Common myeloid progenitor, CD34-positive (primary cell): Measurements from ENCODE around the gene ZNF532.

Source experiments
- CTCF ChIA-PET: fragments of 350-600 bp; sonication (Branson Sonifier 250); formaldehyde crosslinking; loops from one replicate; lab custom pipeline; 2021; ENCODE audit warnings: antibody characterized with exemption; lab: Charles Lee
- POLR2A ChIA-PET: fragments of 350-600 bp; sonication (Branson Sonifier 250); formaldehyde crosslinking; loops from one replicate; lab custom pipeline; 2021; ENCODE audit warnings: antibody characterized with exemption; lab: Charles Lee
- DNase-seq, 3 donors: peaks; one replicate each; pipeline versions ENCODE4 v3.0.0 to v3.0.0-alpha.2; 2013
- H3K27ac ChIP-seq, 2 experiments: 1 replicate in 1 of 2; 2 replicates in 1 of 2; pipeline ENCODE4 v1.7.0; 2013; ENCODE audit warnings: inconsistent platforms in 2 of 2, low read length in 2 of 2, mild to moderate bottlenecking in 2 of 2, low read depth in 1 of 2, moderate library complexity in 1 of 2; ENCODE audit not compliant: severe bottlenecking in 2 of 2, insufficient read depth in 1 of 2, poor library complexity in 1 of 2
- H3K27me3 ChIP-seq, 5 experiments: replicated peaks in 2 of 5; 1 replicate in 3 of 5; 2 replicates in 2 of 5; pipeline versions ENCODE4 v1.6.1 to v1.7.0; 2013; ENCODE audit warnings: low read length in 4 of 5, mild to moderate bottlenecking in 2 of 5, moderate library complexity in 2 of 5, inconsistent platforms in 1 of 5; ENCODE audit not compliant: insufficient read depth in 5 of 5, control insufficient read depth in 4 of 5
- H3K36me3 ChIP-seq, 4 experiments: 1 replicate in 2 of 4; 2 replicates in 2 of 4; pipeline versions ENCODE4 v1.6.1 to v1.7.0; 2013; ENCODE audit warnings: low read length in 3 of 4, control low read depth in 1 of 4, mild to moderate bottlenecking in 1 of 4; ENCODE audit not compliant: control insufficient read depth in 4 of 4, insufficient read depth in 4 of 4
- H3K4me1 ChIP-seq, 4 experiments: 1 replicate in 3 of 4; 2 replicates in 1 of 4; pipeline versions ENCODE4 v1.6.1 to v1.7.1; 2013; ENCODE audit warnings: low read length in 3 of 4, mild to moderate bottlenecking in 3 of 4, control low read depth in 1 of 4, inconsistent platforms in 1 of 4, moderate library complexity in 1 of 4; ENCODE audit not compliant: control insufficient read depth in 4 of 4, insufficient read depth in 4 of 4; ENCODE audit errors: control extremely low read depth in 1 of 4
- H3K4me3 ChIP-seq, 7 experiments: 1 replicate in 4 of 7; 2 replicates in 3 of 7; pipeline versions ENCODE4 v1.5.1 to v1.7.0; 2013; ENCODE audit warnings: mild to moderate bottlenecking in 7 of 7, low read length in 6 of 7, moderate library complexity in 6 of 7, inconsistent platforms in 2 of 7, low read depth in 2 of 7, control low read depth in 1 of 7; ENCODE audit not compliant: insufficient read depth in 4 of 7, control insufficient read depth in 1 of 7; ENCODE audit errors: extremely low read depth in 1 of 7
- H3K9me3 ChIP-seq, 5 experiments: 1 replicate in 4 of 5; 2 replicates in 1 of 5; pipeline versions ENCODE4 v1.6.1 to v1.7.1; 2013; ENCODE audit warnings: low read length in 4 of 5, mild to moderate bottlenecking in 2 of 5, inconsistent platforms in 1 of 5, low read depth in 1 of 5, moderate library complexity in 1 of 5; ENCODE audit not compliant: control insufficient read depth in 4 of 5, insufficient read depth in 2 of 5; ENCODE audit errors: control extremely low read depth in 1 of 5
- WGBS: methylation state at CpG from one replicate; pipeline ENCODE4 v1.1.5; 2013; ENCODE audit not compliant: insufficient coverage; 5-methylcytosine and 5-hydroxymethylcytosine counted together

ZNF532 gene

GRCh38 chr18:58862851-58863538, 1.7 kb upstream of the ZNF532 start:
- H3K9me3 ChIP-seq, result no peaks in the 10 kb centered on the region
- DNase-seq, result peak; percentile 34 to 67 (median 57)
- POLR2A ChIA-PET, result no interaction called here

GRCh38 chr18:58863539-58864145, 1.0 kb upstream of the ZNF532 start:
- DNase-seq, result peak; percentile 27 to 71 (median 52)
- H3K9me3 ChIP-seq, result peaks cover 0 to 4% (median 0%) of the 10 kb centered on the region in 5 experiments
- H3K27me3 ChIP-seq, result peaks cover 0 to 14% (median 0%) of the 10 kb centered on the region in 5 experiments
- peak overlapping the region in 2 of 7 experiments; percentile 56 to 61 for H3K4me3 ChIP-seq
- peaks cover 0 to 15% (median 4%) of the 10 kb centered on the region in 4 experiments for H3K4me1 ChIP-seq
- H3K36me3 ChIP-seq, result peaks cover 0 to 7% (median 3%) of the 10 kb centered on the region in 4 experiments
- POLR2A ChIA-PET, result no interaction called here
- CTCF ChIA-PET, result no interaction called here
- H3K27ac ChIP-seq, result no peak overlapping the region
- WGBS, result under 1% methylated on average over 48 of the region's 72 CpGs

More at GRCh38 chr18:58862851-58863538, 1.7 kb upstream of the ZNF532 start:
- Histone ChIP-seq H3K36me3 (peaks cover 0 to 2% (median under 1%) of the 10 kb centered on the region in 4 experiments), H3K27me3 (peaks cover 0 to 14% (median 0%) of the 10 kb centered on the region in 5 experiments), H3K4me1 (peaks cover 0 to 15% (median 4%) of the 10 kb centered on the region in 4 experiments), H3K4me3 (peak overlapping the region in 6 of 7 experiments; percentile 26 to 71 (median 46)), H3K27ac (no peak overlapping the region)
- WGBS, result 6% methylated on average over 32 of the region's 66 CpGs
- CTCF ChIA-PET, result no interaction called here

GRCh38 chr18:58865033-58865590, 435 bp downstream of the ZNF532 start:
- no peak overlapping the region for H3K4me3 ChIP-seq
- H3K27me3 ChIP-seq, result peaks cover 0 to 14% (median 0%) of the 10 kb centered on the region in 5 experiments
- WGBS, result 71% methylated on average over 3 of the region's 4 CpGs
- H3K4me1 ChIP-seq, result peaks cover 0 to 13% (median 2%) of the 10 kb centered on the region in 4 experiments
- H3K27ac ChIP-seq, result no peak overlapping the region
- POLR2A ChIA-PET, result no interaction called here
- CTCF ChIA-PET, result no interaction called here
- peaks cover 0 to 4% (median 0%) of the 10 kb centered on the region in 5 experiments for H3K9me3 ChIP-seq
- peaks cover 0 to 7% (median 3%) of the 10 kb centered on the region in 4 experiments for H3K36me3 ChIP-seq
- DNase-seq, result no peak

GRCh38 chr18:58865701-58866065, 1.0 kb downstream of the ZNF532 start:
- no peak overlapping the region for H3K27ac ChIP-seq
- peaks cover 0 to 13% (median 2%) of the 10 kb centered on the region in 4 experiments for H3K4me1 ChIP-seq
- 100% methylated on average over 7 of the region's 8 CpGs for WGBS
- ChIA-PET POLR2A (no interaction called here), CTCF (interaction anchor here (0.7 kb wide), 1 partner anchor 16 kb away, joined by 3 read pairs; no protein-coding TSS in a partner anchor)
- no peak overlapping the region for H3K4me3 ChIP-seq
- peaks cover 0 to 14% (median 0%) of the 10 kb centered on the region in 5 experiments for H3K27me3 ChIP-seq
- peaks cover 0 to 4% (median 0%) of the 10 kb centered on the region in 5 experiments for H3K9me3 ChIP-seq
- H3K36me3 ChIP-seq, result peaks cover 0 to 7% (median 3%) of the 10 kb centered on the region in 4 experiments
- DNase-seq, result no peak

GRCh38 chr18:58866066-58866772, 1.5 kb downstream of the ZNF532 start:
- H3K27ac ChIP-seq, result no peak overlapping the region
- H3K27me3 ChIP-seq, result peaks cover 0 to 14% (median 0%) of the 10 kb centered on the region in 5 experiments
- CTCF ChIA-PET, result interaction anchor here (0.7 to 1.3 kb wide), 2 partner anchors 12 to 15 kb away, joined by 3 to 5 read pairs; no protein-coding TSS in a partner anchor
- 89% methylated on average over 8 of the region's 9 CpGs for WGBS
- H3K4me1 ChIP-seq, result peaks cover 0 to 13% (median 2%) of the 10 kb centered on the region in 4 experiments
- no peak for DNase-seq
- peaks cover 0 to 4% (median 0%) of the 10 kb centered on the region in 5 experiments for H3K9me3 ChIP-seq
- peaks cover 0 to 7% (median 3%) of the 10 kb centered on the region in 4 experiments for H3K36me3 ChIP-seq
- POLR2A ChIA-PET, result no interaction called here
- no peak overlapping the region for H3K4me3 ChIP-seq

GRCh38 chr18:58866773-58867150, 2.1 kb downstream of the ZNF532 start:
- Histone ChIP-seq H3K9me3 (peaks cover 0 to 4% (median 0%) of the 10 kb centered on the region in 5 experiments), H3K36me3 (peaks cover 0 to 7% (median 3%) of the 10 kb centered on the region in 4 experiments), H3K4me3 (no peak overlapping the region), H3K4me1 (peaks cover 0 to 13% (median 2%) of the 10 kb centered on the region in 4 experiments), H3K27me3 (peaks cover 0 to 14% (median 0%) of the 10 kb centered on the region in 5 experiments), H3K27ac (no peak overlapping the region)
- POLR2A ChIA-PET, result no interaction called here
- DNase-seq, result no peak
- 100% methylated on average over 1 of the region's 6 CpGs for WGBS
- CTCF ChIA-PET, result interaction anchor here (1.3 to 1.4 kb wide), 2 partner anchors 11 to 13 kb away, joined by 4 to 5 read pairs; no protein-coding TSS in a partner anchor
